ENCODE results near the gene SPATA20. TPM values are rescaled to one million over a fixed set of nuclear protein-coding genes. Genes with fewer than 3 reads are reported as not detected.

Gene SPATA20
- total RNA-seq, 1 experiment from 2014 or later = 140 TPM

- DNase-seq (ENCODE audit: low read depth) = no peak
- in situ Hi-C loops (cut with HindIII; ENCODE audit: low pct_unique_long_range_greater_than_20kb, low sequenced_read_pairs) = no loop called here
These were observed 17.9 kb downstream of the SPATA20 start for GRCh38 chr17:50564916-50565315.

- in situ Hi-C loops (cut with HindIII; ENCODE audit: low pct_unique_long_range_greater_than_20kb, low sequenced_read_pairs) = no loop called here
- DNase-seq (ENCODE audit: low read depth) = peak; percentile 59
These were observed 18.7 kb downstream of the SPATA20 start for GRCh38 chr17:50565402-50566350.

- in situ Hi-C loops (cut with HindIII; ENCODE audit: low pct_unique_long_range_greater_than_20kb, low sequenced_read_pairs) = no loop called here
- DNase-seq (ENCODE audit: low read depth) = no peak
These were observed 19.9 kb downstream of the SPATA20 start for GRCh38 chr17:50566886-50567285.

GRCh38 chr17:50568659-50569058 lies 21.7 kb downstream of the SPATA20 start:
- DNase-seq (ENCODE audit: low read depth) = no peak
- in situ Hi-C loops (cut with HindIII; ENCODE audit: low pct_unique_long_range_greater_than_20kb, low sequenced_read_pairs) = no loop called here

- in situ Hi-C loops (cut with HindIII; ENCODE audit: low pct_unique_long_range_greater_than_20kb, low sequenced_read_pairs) = no loop called here
These were observed 22.6 kb downstream of the SPATA20 start for GRCh38 chr17:50569592-50569991.

GRCh38 chr17:50570032-50570431 lies 23.1 kb downstream of the SPATA20 start:
- no peak for DNase-seq (ENCODE audit: low read depth)
- in situ Hi-C loops (cut with HindIII; ENCODE audit: low pct_unique_long_range_greater_than_20kb, low sequenced_read_pairs) = no loop called here

More at GRCh38 chr17:50569592-50569991, 22.6 kb downstream of the SPATA20 start:
- no peak for DNase-seq (ENCODE audit: low read depth)

- DNase-seq (ENCODE audit: low read depth) = no peak
- in situ Hi-C loops (cut with HindIII; ENCODE audit: low pct_unique_long_range_greater_than_20kb, low sequenced_read_pairs) = no loop called here
These were observed 23.6 kb downstream of the SPATA20 start for GRCh38 chr17:50570528-50570927.

- no peak for DNase-seq (ENCODE audit: low read depth)
- in situ Hi-C loops (cut with HindIII; ENCODE audit: low pct_unique_long_range_greater_than_20kb, low sequenced_read_pairs) = no loop called here
These were observed 24.7 kb downstream of the SPATA20 start for GRCh38 chr17:50571681-50572080.

GRCh38 chr17:50572541-50572940 lies 25.6 kb downstream of the SPATA20 start:
- no peak for DNase-seq (ENCODE audit: low read depth)
- in situ Hi-C loops (cut with HindIII; ENCODE audit: low pct_unique_long_range_greater_than_20kb, low sequenced_read_pairs) = no loop called here

GRCh38 chr17:50573866-50574611 lies 27.1 kb downstream of the SPATA20 start:
- in situ Hi-C loops (cut with HindIII; ENCODE audit: low pct_unique_long_range_greater_than_20kb, low sequenced_read_pairs) = no loop called here

GRCh38 chr17:50575581-50576210 lies 28.7 kb downstream of the SPATA20 start:
- DNase-seq (ENCODE audit: low read depth) = no peak
- in situ Hi-C loops (cut with HindIII; ENCODE audit: low pct_unique_long_range_greater_than_20kb, low sequenced_read_pairs) = no loop called here

More at GRCh38 chr17:50573866-50574611, 27.1 kb downstream of the SPATA20 start:
- no peak for DNase-seq (ENCODE audit: low read depth)

- no peak for DNase-seq (ENCODE audit: low read depth)
- in situ Hi-C loops (cut with HindIII; ENCODE audit: low pct_unique_long_range_greater_than_20kb, low sequenced_read_pairs) = no loop called here
These were observed 29.9 kb downstream of the SPATA20 start for GRCh38 chr17:50576864-50577263.

GRCh38 chr17:50577451-50577954 lies 30.5 kb downstream of the SPATA20 start:
- no peak for DNase-seq (ENCODE audit: low read depth)
- in situ Hi-C loops (cut with HindIII; ENCODE audit: low pct_unique_long_range_greater_than_20kb, low sequenced_read_pairs) = no loop called here

GRCh38 chr17:50578173-50578572 lies 31.2 kb downstream of the SPATA20 start:
- no peak for DNase-seq (ENCODE audit: low read depth)
- in situ Hi-C loops (cut with HindIII; ENCODE audit: low pct_unique_long_range_greater_than_20kb, low sequenced_read_pairs) = no loop called here

GRCh38 chr17:50579399-50579798 lies 32.4 kb downstream of the SPATA20 start:
- in situ Hi-C loops (cut with HindIII; ENCODE audit: low pct_unique_long_range_greater_than_20kb, low sequenced_read_pairs) = no loop called here
- DNase-seq (ENCODE audit: low read depth) = no peak

- in situ Hi-C loops (cut with HindIII; ENCODE audit: low pct_unique_long_range_greater_than_20kb, low sequenced_read_pairs) = no loop called here
These were observed 33.7 kb downstream of the SPATA20 start for GRCh38 chr17:50580646-50581045.

GRCh38 chr17:50581316-50581715 lies 34.3 kb downstream of the SPATA20 start:
- in situ Hi-C loops (cut with HindIII; ENCODE audit: low pct_unique_long_range_greater_than_20kb, low sequenced_read_pairs) = no loop called here
- DNase-seq (ENCODE audit: low read depth) = no peak

More at GRCh38 chr17:50580646-50581045, 33.7 kb downstream of the SPATA20 start:
- DNase-seq (ENCODE audit: low read depth) = no peak

GRCh38 chr17:50582741-50583140 lies 35.8 kb downstream of the SPATA20 start:
- in situ Hi-C loops (cut with HindIII; ENCODE audit: low pct_unique_long_range_greater_than_20kb, low sequenced_read_pairs) = no loop called here
- no peak for DNase-seq (ENCODE audit: low read depth)

Measured in Caki2 (cell line).